Naive thymus-derived CD4-positive, alpha-beta T cell (primary cell): ENCODE results near the gene OPN3. TPM values are rescaled to one million over a fixed set of nuclear protein-coding genes. Genes with fewer than 3 reads are reported as not detected.

Source experiments
- polyA plus RNA-seq, 2 donors: library from polyadenylated mRNA; unstranded; fragments of 300-500 nt; fragmentation: Illumina TruSeq; gene quantifications; one replicate each; pipeline ENCODE4 v1.2.3, GENCODE V29; 2021
- total RNA-seq, 6 experiments: library from RNA in 5 of 6; stranded (reverse) in 5 of 6; gene quantifications; 1 replicate in 5 of 6; 2 replicates in 1 of 6; pipeline ENCODE4 v1.2.3 and lab custom pipeline; 2021 to 2026

The OPN3 gene
- total and polyA plus RNA-seq, 7 experiments from 2014 or later: 3.6 to 32.7 (median 10.9) TPM

Other genes starting within 250 kb of the OPN3 start
- 10 to 100 TPM; 17.3 to 57.9 (median 21.8) TPM for gene FH, start 120.6 kb downstream of the OPN3 start, total RNA-seq
- gene FH, start 120.6 kb downstream of the OPN3 start, polyA plus RNA-seq: 10 to 100 TPM; 41.3 to 52.5 TPM
- 1 to 10 TPM in 1 of 5 experiments, under 1 TPM in 3, not detected in 1; 0.51 to 3.3 (median 0.82) TPM for gene KMO, start 108.0 kb downstream of the OPN3 start, total RNA-seq
- gene KMO, start 108.0 kb downstream of the OPN3 start, polyA plus RNA-seq: not detected
- 10 to 100 TPM; 11.4 to 18.3 (median 14.0) TPM for gene CHML, start within 50 bp of the OPN3 start, total RNA-seq
- 1 to 10 TPM; 6.6 to 6.8 TPM for gene CHML, start within 50 bp of the OPN3 start, polyA plus RNA-seq
- gene WDR64, start 11.9 kb upstream of the OPN3 start, total RNA-seq: under 1 TPM; 0.24 to 0.66 (median 0.49) TPM
- gene WDR64, start 11.9 kb upstream of the OPN3 start, polyA plus RNA-seq: under 1 TPM; 0.22 to 0.29 TPM
- gene EXO1, start 207.8 kb upstream of the OPN3 start, total RNA-seq: 10 to 100 TPM in 1 of 5 experiments, 1 to 10 TPM in 2, under 1 TPM in 2; 0.11 to 29.8 (median 1.0) TPM
- not detected for gene EXO1, start 207.8 kb upstream of the OPN3 start, polyA plus RNA-seq